Neutrophil (primary cell): ENCODE results near the gene CMSS1.
"Not testable (repeated sequence)": the region's sequence is repeated elsewhere in the genome, so short reads cannot be mapped to it uniquely, and the experiment has no call there.

Experiments
- H3K27ac ChIP-seq: fragments of 200-600 bp; sonication (generic); 2 replicates; pipeline ENCODE4 v1.5.1; 2016; ENCODE audit warnings: mild to moderate bottlenecking, moderate library complexity
- H3K27me3 ChIP-seq: fragments of 200-600 bp; sonication (generic); 2 replicates; pipeline ENCODE4 v1.6.0; 2016; ENCODE audit warnings: mild to moderate bottlenecking
- H3K36me3 ChIP-seq: fragments of 200-600 bp; sonication (generic); 2 replicates; pipeline ENCODE4 v1.5.1; 2017
- H3K4me1 ChIP-seq, 2 experiments: fragments of 200-600 bp in 1 of 2; sonication (generic) in 1 of 2; 1 replicate in 1 of 2; 2 replicates in 1 of 2; pipeline versions ENCODE4 v1.5.1 to v1.6.1; 2013 to 2016; ENCODE audit warnings: low read depth in 1 of 2, low read length in 1 of 2, mild to moderate bottlenecking in 1 of 2, moderate library complexity in 1 of 2; ENCODE audit not compliant: control insufficient read depth in 1 of 2, insufficient read depth in 1 of 2
- H3K4me3 ChIP-seq, 2 experiments: fragments of 200-600 bp in 1 of 2; sonication (generic) in 1 of 2; 1 replicate in 1 of 2; 2 replicates in 1 of 2; pipeline ENCODE4 v1.5.1; 2013 to 2016; ENCODE audit warnings: low read depth in 1 of 2, low read length in 1 of 2, mild to moderate bottlenecking in 1 of 2, moderate library complexity in 1 of 2
- H3K9me3 ChIP-seq: fragments of 200-600 bp; sonication (generic); 2 replicates; pipeline ENCODE4 v1.5.1; 2016
- CTCF ChIP-seq: fragments of 200-600 bp; sonication (generic); IDR thresholded peaks from 2 replicates; pipeline ENCODE4 v1.5.1; 2016; ENCODE audit warnings: antibody characterized with exemption

The CMSS1 gene

DNA sequence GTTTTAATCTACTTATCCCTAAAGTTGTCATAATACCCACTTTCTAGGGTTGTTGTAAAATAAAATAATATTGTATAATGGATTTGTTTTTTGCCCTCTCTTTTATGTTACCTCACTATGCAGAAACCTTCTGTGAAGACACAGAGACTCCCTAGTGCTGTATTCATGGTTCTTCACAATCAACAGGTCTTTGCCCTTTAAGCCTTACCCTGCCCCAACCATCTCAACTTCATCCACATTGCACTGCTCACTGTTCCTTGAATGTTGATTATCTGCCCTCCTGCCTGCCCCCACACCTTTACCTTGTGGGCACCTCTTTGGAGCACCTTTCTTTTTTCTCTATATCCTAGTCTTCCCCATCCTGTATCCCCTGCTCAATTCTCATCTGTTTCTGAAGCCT lies 21.1 kb downstream of the CMSS1 start:
- Histone ChIP-seq H3K4me3 (no peak overlapping the region), H3K4me1 (peaks cover 0 to 6% of the 10 kb centered on the region in 2 experiments), H3K27me3 (no peaks in the 10 kb centered on the region), H3K9me3 (no peaks in the 10 kb centered on the region), H3K27ac (no peak overlapping the region), H3K36me3 (no peaks in the 10 kb centered on the region)
- TF ChIP-seq CTCF, result no peak

DNA sequence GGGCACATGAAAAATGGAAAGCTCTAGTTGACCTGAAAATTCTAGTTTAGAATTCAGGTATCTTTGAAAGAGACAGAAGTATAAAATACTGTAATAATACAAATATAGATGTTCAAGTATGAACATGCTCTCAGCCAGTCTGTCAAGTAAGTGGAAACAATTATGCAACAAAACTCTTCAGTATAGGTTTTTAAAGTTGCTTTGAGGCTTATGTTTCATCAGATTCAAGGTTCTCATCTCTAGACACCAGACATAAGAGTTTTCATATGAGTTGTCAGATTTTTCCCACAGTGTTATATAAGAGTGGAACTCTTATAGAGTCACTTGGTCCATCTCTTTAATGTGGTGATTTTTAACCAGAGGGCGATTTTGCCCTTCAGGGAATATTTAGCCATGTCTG lies 22.0 kb downstream of the CMSS1 start:
- no peak for TF ChIP-seq CTCF

DNA sequence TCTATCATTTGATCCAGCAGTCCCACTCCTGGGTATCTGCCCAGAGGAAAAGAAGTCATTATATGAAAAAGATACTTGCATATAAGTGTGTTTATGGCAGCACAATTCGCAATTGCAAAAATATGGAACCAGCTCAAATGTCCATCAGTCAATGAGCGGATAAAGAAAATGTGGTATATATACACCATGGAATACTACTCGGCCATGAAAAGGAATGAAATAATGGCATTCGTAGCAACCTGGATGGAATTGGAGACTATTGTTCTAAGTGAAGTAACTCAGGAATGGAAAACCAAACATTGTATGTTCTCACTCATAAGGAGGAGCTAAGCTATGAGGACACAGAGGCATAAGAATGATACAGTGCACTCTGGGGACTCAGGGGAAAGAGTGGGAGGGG lies 24.3 kb downstream of the CMSS1 start:
- not testable (repeated sequence) for H3K27me3 ChIP-seq, H3K36me3 ChIP-seq, H3K4me1 ChIP-seq, H3K4me3 ChIP-seq, H3K9me3 ChIP-seq, H3K27ac ChIP-seq

More for the DNA sequence above, 22.0 kb downstream of the CMSS1 start:
- H3K36me3 ChIP-seq, result no peaks in the 10 kb centered on the region
- H3K9me3 ChIP-seq, result no peaks in the 10 kb centered on the region
- H3K27me3 ChIP-seq, result no peaks in the 10 kb centered on the region
- H3K4me3 ChIP-seq, result no peak overlapping the region
- H3K4me1 ChIP-seq, result peaks cover 0 to 3% of the 10 kb centered on the region in 2 experiments
- no peak overlapping the region for H3K27ac ChIP-seq

DNA sequence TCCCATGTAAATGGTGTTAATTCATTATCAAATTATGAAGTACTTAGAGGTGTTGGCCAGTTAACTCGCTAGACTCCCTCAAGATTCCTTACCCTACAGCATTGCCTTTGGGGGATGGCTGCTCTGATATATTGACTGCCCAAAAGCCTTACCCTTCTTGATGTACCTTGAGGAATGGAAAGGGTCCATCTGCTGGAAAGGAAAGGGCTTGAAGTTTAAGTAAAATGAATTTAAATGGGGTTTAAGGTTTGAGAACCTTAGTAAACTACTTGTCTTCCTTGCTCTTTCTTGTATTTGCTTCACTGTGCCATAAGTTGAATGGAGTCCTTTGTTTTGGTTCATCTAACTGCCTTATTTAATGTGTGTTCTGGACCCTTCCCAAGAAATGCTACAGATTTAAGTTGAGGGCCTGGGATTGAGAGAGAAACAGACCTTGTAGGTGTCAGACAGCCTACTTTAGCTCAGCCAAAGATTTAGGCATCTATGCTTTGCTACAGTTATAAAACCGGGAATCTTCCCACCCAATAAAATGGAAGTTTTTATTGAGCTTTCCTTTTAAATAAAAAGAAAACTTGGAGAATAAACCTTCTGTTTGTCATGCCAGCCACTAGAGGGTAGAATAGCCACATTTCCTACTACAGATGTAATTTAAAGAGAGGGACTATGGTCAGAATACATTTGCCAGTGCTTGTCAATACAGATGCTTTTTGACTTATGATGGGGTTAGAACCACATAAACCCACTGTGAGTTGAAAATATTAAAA lies 25.3 kb downstream of the CMSS1 start:
- H3K36me3 ChIP-seq, result no peaks in the 10 kb centered on the region
- H3K27me3 ChIP-seq, result no peaks in the 10 kb centered on the region
- no peak overlapping the region for H3K27ac ChIP-seq
- no peak for TF ChIP-seq CTCF
- no peaks in the 10 kb centered on the region for H3K4me1 ChIP-seq
- H3K9me3 ChIP-seq, result no peaks in the 10 kb centered on the region
- no peak overlapping the region for H3K4me3 ChIP-seq

DNA sequence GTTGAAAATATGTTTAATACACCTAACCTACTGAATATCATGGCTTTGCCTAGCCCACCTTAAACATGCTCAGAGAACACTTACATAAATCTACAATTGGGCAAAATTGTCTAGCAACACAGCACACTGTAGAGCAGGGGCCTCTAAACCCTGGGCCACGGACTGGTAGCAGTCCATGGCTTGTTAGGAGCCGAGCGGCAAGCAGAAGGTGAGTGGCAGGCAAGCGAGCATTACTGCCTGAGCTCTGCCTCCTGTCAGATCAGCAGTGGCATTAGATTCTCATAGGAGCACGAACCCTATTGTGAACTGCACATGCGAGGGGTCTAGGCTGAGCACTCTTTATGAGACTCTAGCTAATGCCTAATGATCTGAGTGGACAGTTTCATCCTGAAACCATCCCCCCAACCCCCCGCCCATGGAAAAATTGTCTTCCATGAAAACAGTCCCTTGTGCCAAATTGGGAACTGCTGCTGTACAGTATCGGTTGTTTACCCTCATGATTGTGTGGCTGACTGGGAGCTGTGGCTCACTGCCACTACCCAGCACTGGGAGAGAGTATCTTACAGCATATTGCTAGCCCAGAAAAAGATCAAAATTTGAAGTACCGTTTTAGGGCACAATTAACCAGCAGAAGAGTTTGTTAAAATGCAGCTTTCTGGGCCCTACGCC lies 26.1 kb downstream of the CMSS1 start:
- Histone ChIP-seq H3K36me3 (no peaks in the 10 kb centered on the region), H3K9me3 (no peaks in the 10 kb centered on the region), H3K4me1 (no peaks in the 10 kb centered on the region), H3K4me3 (no peak overlapping the region), H3K27ac (no peak overlapping the region), H3K27me3 (no peaks in the 10 kb centered on the region)
- no peak for TF ChIP-seq CTCF

DNA sequence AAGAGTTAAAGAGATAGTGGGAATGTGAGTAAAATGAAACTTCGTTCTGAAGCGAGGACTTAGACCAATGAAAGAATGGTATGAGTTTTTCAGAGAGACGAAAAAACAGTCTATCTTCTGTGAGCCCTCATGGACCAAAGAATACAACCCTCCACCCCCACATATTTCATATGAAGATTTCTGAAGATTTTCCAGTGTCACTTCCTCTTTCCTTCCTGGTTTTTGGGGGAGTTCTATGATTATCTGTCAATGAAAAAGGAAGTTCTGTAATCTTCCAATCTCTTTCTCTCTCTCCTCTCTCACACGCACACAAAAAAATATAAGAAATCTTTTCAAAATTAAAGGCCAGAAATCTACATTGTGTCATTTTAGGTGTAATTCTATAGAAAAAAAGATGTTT lies 27.7 kb downstream of the CMSS1 start:
- Histone ChIP-seq H3K27me3 (no peaks in the 10 kb centered on the region), H3K4me1 (no peaks in the 10 kb centered on the region), H3K4me3 (no peak overlapping the region), H3K27ac (no peak overlapping the region), H3K36me3 (no peaks in the 10 kb centered on the region), H3K9me3 (no peaks in the 10 kb centered on the region)
- no peak for TF ChIP-seq CTCF
